Activated CD8-positive, alpha-beta T cell treated with anti-CD3 and anti-CD28 coated beads for 36 hours (primary cell): ENCODE results near the gene CHD9NB. TPM values are rescaled to one million over a fixed set of nuclear protein-coding genes. Genes with fewer than 3 reads are reported as not detected.

Experiments
- ATAC-seq: fragments of 200-7000 bp; cut with Tn5 transposase; one replicate; pipeline ENCODE4 v1.10.0; 2021; ENCODE audit warnings: mild to moderate bottlenecking, moderate library complexity
- CTCF ChIA-PET: fragments of 350-600 bp; sonication (Branson Sonifier 250); formaldehyde crosslinking; loops from one replicate; lab custom pipeline; 2021; ENCODE audit warnings: antibody characterized with exemption; lab: Charles Lee
- POLR2A ChIA-PET: fragments of 350-600 bp; sonication (Branson Sonifier 250); formaldehyde crosslinking; loops from one replicate; lab custom pipeline; 2021; ENCODE audit warnings: antibody characterized with exemption; lab: Charles Lee
- DNase-seq: peaks from one replicate; pipeline ENCODE4 v3.0.0-alpha.2; 2020
- H3K27ac Mint-ChIP-seq: one replicate; pipeline ENCODE4 v1.8.0; 2021; ENCODE audit warnings: mild to moderate bottlenecking, mixed read lengths
- H3K27me3 Mint-ChIP-seq: one replicate; pipeline ENCODE4 v1.8.0; 2021; ENCODE audit warnings: mixed read lengths
- H3K36me3 Mint-ChIP-seq: one replicate; pipeline ENCODE4 v1.8.0; 2021; ENCODE audit warnings: low read depth, mixed read lengths
- H3K4me1 Mint-ChIP-seq: one replicate; pipeline ENCODE4 v1.8.0; 2021; ENCODE audit warnings: low read depth, mixed read lengths
- H3K4me3 Mint-ChIP-seq: one replicate; pipeline ENCODE4 v1.8.0; 2021; ENCODE audit warnings: mild to moderate bottlenecking, moderate library complexity, mixed read lengths
- H3K9me3 Mint-ChIP-seq: one replicate; pipeline ENCODE4 v1.8.0; 2021; ENCODE audit warnings: mixed read lengths
- CTCF ChIP-seq: fragments of 200-600 bp; IDR thresholded peaks from one replicate; pipeline ENCODE4 v1.8.0; 2022; ENCODE audit warnings: antibody characterized with exemption, mild to moderate bottlenecking
- intact Hi-C: fragments of 100-400 bp; cut with micrococcal nuclease; formaldehyde crosslinking; loops from one replicate; pipeline ENCODE4 v1.10.0; 2022
- total RNA-seq, 2 experiments: library from RNA; stranded (reverse); gene quantifications; one replicate each; pipeline ENCODE4 v1.2.3, GENCODE V29; 2021

CHD9NB gene
- total RNA-seq, 2 experiments from 2014 or later: 0.16 TPM; not detected in 1

- peak; percentile 30 for TF ChIP-seq CTCF
- no peak overlapping the region for H3K4me3 Mint-ChIP-seq
- intact Hi-C loops: loop anchor here (10.0 kb wide), 1 partner anchor 828 kb away; no protein-coding TSS in a partner anchor
- H3K4me1 Mint-ChIP-seq: no peaks in the 10 kb centered on the region
- H3K36me3 Mint-ChIP-seq: no peaks in the 10 kb centered on the region
- no peak for ATAC-seq
- no peaks in the 10 kb centered on the region for H3K9me3 Mint-ChIP-seq
- CTCF ChIA-PET: interaction anchor here (0.6 to 1.7 kb wide), 9 partner anchors 10 to 837 kb away, joined by 3 to 13 read pairs (median 3); no protein-coding TSS in a partner anchor
- no peaks in the 10 kb centered on the region for H3K27me3 Mint-ChIP-seq
- POLR2A ChIA-PET: no interaction called here
- DNase-seq: peak; percentile 12
- H3K27ac Mint-ChIP-seq: no peak overlapping the region
These were observed 30.3 kb downstream of the CHD9NB start for GRCh38 chr16:53022374-53022773.

GRCh38 chr16:53018834-53019416 lies 33.8 kb downstream of the CHD9NB start:
- no peak for DNase-seq
- Mint-ChIP-seq H3K4me3 (no peak overlapping the region), H3K27ac (no peak overlapping the region), H3K4me1 (no peaks in the 10 kb centered on the region), H3K9me3 (no peaks in the 10 kb centered on the region), H3K27me3 (peaks cover 12% of the 10 kb centered on the region), H3K36me3 (no peaks in the 10 kb centered on the region)
- ATAC-seq: no peak
- no peak for TF ChIP-seq CTCF
- ChIA-PET CTCF (no interaction called here), POLR2A (no interaction called here)
- intact Hi-C loops: no loop called here

GRCh38 chr16:53014287-53014686 lies 38.4 kb downstream of the CHD9NB start:
- CTCF ChIA-PET: no interaction called here
- ATAC-seq (no peak), DNase-seq (no peak)
- Mint-ChIP-seq H3K27me3 (peaks cover 17% of the 10 kb centered on the region), H3K36me3 (no peaks in the 10 kb centered on the region), H3K4me1 (no peaks in the 10 kb centered on the region), H3K4me3 (no peak overlapping the region), H3K9me3 (no peaks in the 10 kb centered on the region), H3K27ac (no peak overlapping the region)
- POLR2A ChIA-PET: no interaction called here
- TF ChIP-seq CTCF: no peak
- intact Hi-C loops: no loop called here

- no peaks in the 10 kb centered on the region for H3K4me1 Mint-ChIP-seq
- no peak overlapping the region for H3K4me3 Mint-ChIP-seq
- CTCF ChIA-PET: no interaction called here
- H3K9me3 Mint-ChIP-seq: no peaks in the 10 kb centered on the region
- DNase-seq: no peak
- no peaks in the 10 kb centered on the region for H3K36me3 Mint-ChIP-seq
- ATAC-seq: no peak
- no peak overlapping the region for H3K27ac Mint-ChIP-seq
- intact Hi-C loops: no loop called here
- no peak for TF ChIP-seq CTCF
- peaks cover 9% of the 10 kb centered on the region for H3K27me3 Mint-ChIP-seq
- POLR2A ChIA-PET: no interaction called here
These were observed 45.6 kb downstream of the CHD9NB start for GRCh38 chr16:53007095-53007494.

- Mint-ChIP-seq H3K9me3 (no peaks in the 10 kb centered on the region), H3K27me3 (peaks cover 5% of the 10 kb centered on the region), H3K27ac (no peak overlapping the region), H3K4me1 (no peaks in the 10 kb centered on the region), H3K4me3 (no peak overlapping the region), H3K36me3 (no peaks in the 10 kb centered on the region)
- intact Hi-C loops: no loop called here
- ATAC-seq: no peak
- POLR2A ChIA-PET: no interaction called here
- no peak for TF ChIP-seq CTCF
- CTCF ChIA-PET: interaction anchor here (0.8 kb wide), 1 partner anchor 12 kb away, joined by 3 read pairs; no protein-coding TSS in a partner anchor
- no peak for DNase-seq
These were observed 54.8 kb downstream of the CHD9NB start for GRCh38 chr16:52997922-52998321.
